ENCODE measurements around the gene TUB. TPM values are rescaled to one million over a fixed set of nuclear protein-coding genes. Genes with fewer than 3 reads are reported as not detected.

Gene TUB
- total and polyA plus RNA-seq, 2 of the 13 experiments (the other 11 are each of a cell fraction or from before 2014, with no cell fraction given): 4.3 to 5.6 TPM

DNA sequence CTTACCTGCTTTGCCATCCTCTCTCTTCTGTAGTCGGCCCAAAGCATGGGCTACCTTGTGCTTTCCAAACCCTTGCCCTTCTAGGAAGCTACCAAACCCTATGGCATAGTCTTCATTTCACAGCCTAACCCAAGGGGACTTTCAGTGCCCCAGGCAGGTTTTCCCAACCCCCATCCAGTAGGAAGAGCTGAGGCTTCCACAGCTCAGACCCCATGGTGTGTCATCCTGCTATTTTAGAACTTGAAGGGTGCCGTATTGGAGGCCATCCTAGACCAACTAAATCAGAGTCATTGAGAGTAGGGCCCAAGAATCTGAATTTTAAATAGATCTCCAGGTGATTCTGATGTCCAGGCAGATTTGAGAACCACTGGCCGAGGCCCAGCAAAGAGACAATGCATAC is 31.9 kb upstream of the TUB start:
- DNase-seq (ENCODE audit: low spot score) (no peak), ATAC-seq (no peak), FAIRE-seq (no peak)
- BruUV-seq (replicated peaks): no TSS peak
- ChIA-PET CTCF (ENCODE audit: low intra/inter-chr PET ratio, low total read pairs) (no interaction called here), POLR2A (no interaction called here)
- in situ Hi-C loops (cut with HindIII; ENCODE audit: extremely low pct_ligation_motif_present, low pct_unique_long_range_greater_than_20kb) (no loop called here), intact Hi-C loops (cut with micrococcal nuclease; ENCODE audit: unreplicated experiment) (no loop called here)
- TF ChIP-seq MLX (CRISPR knock-in tag; IDR thresholded peaks at IDR 0.05) (no peak), SRSF1 (optimal IDR thresholded peaks at IDR 0.05; ENCODE audit: low read depth, low read length) (no peak), ZNF407 (CRISPR knock-in tag; IDR thresholded peaks at IDR 0.05; ENCODE audit: not compliant biosample characterization) (no peak), RBM22 (optimal IDR thresholded peaks at IDR 0.05; ENCODE audit: low read length) (no peak), REST (IDR thresholded peaks at IDR 0.05; ENCODE audit: borderline replicate concordance in 1 of 2, low read depth in 1 of 2, low read length in 2 of 2) (no peak), BHLHE40 (IDR thresholded peaks at IDR 0.05; ENCODE audit: low read length) (no peak), MIER2 (CRISPR knock-in tag; IDR thresholded peaks at IDR 0.05) (no peak), ZNF83 (CRISPR knock-in tag; IDR thresholded peaks at IDR 0.05; ENCODE audit: borderline replicate concordance) (no peak), IRX3 (CRISPR knock-in tag; IDR thresholded peaks at IDR 0.05; ENCODE audit: borderline replicate concordance, low read depth) (no peak), RFX3 (CRISPR knock-in tag; IDR thresholded peaks at IDR 0.05) (no peak), ESRRA (CRISPR knock-in tag; IDR thresholded peaks at IDR 0.05; ENCODE audit: low read depth) (no peak)
- Histone ChIP-seq H3K9me3 (ENCODE audit: low read length) (no peaks in the 10 kb centered on the region), H3K27ac (ENCODE audit: extremely low read length, insufficient read depth, low read length) (no peak overlapping the region), H3K4me3 (replicated peaks in 1 of 3; ENCODE audit: insufficient read depth in 1 of 3, low read depth in 2 of 3, low read length in 3 of 3) (no peak overlapping the region), H2AFZ (ENCODE audit: low read length) (no peak overlapping the region), H3K27me3 (ENCODE audit: control insufficient read depth in 1 of 2, insufficient read depth in 2 of 2, low read length in 2 of 2) (peaks cover 0 to 4% of the 10 kb centered on the region in 2 experiments; a peak in 1 of 5 replicates), H3K4me2 (ENCODE audit: low read depth, low read length) (no peak overlapping the region), H4K20me1 (ENCODE audit: insufficient read depth, low read length) (no peaks in the 10 kb centered on the region), H3K4me1 (ENCODE audit: insufficient read depth, low read length) (no peaks in the 10 kb centered on the region), H3K9ac (ENCODE audit: insufficient read depth, low read depth, low read length) (no peak overlapping the region), H3K79me2 (ENCODE audit: insufficient read depth, low read length) (no peaks in the 10 kb centered on the region), H3K36me3 (replicated peaks in 1 of 2; ENCODE audit: control insufficient read depth in 1 of 2, insufficient read depth in 2 of 2, low read length in 2 of 2) (no peaks in the 10 kb centered on the region)
- 0% methylated on average over 3 of the region's 3 CpGs for WGBS (ENCODE audit: low lambda C conversion rate)

Measured in HepG2 (cell line).